B cell (primary cell): ENCODE measurements around the gene ALOX15B.

ENCODE experiments used
- EZH2 ChIP-seq: IDR thresholded peaks from 2 replicates; pipeline ENCODE4 v1.6.1; 2012; ENCODE audit warnings: borderline replicate concordance, low read depth, mild to moderate bottlenecking, moderate library complexity, low read length; ENCODE audit not compliant: insufficient read depth, poor library complexity, severe bottlenecking
- TF ChIP-seq, protein P1 (sequence below): fragments of 200-600 bp; IDR thresholded peaks from one replicate; pipeline ENCODE4 v1.8.0; 2022; ENCODE audit warnings: antibody characterized with exemption, mild to moderate bottlenecking

DNA sequence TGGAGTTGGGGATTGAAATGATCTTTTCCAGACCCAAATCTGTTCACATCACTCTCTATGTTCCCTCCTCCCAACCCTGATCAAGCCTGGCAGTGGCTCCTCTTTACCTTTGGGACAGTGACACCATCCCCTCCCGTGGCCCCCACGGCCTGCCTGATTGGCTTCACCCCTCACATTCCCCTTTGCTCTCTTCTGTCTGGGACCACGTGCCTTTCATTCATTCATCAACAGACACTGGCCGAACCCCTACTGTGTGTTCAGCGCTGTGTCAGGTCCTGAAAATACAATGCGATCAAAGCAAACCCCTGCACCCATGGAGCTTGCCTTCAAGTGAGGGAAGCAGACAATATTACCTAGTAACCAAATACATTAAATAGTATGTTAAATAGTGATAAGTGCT, 50.9 kb downstream of the ALOX15B start:
- TF ChIP-seq, protein P1, sequence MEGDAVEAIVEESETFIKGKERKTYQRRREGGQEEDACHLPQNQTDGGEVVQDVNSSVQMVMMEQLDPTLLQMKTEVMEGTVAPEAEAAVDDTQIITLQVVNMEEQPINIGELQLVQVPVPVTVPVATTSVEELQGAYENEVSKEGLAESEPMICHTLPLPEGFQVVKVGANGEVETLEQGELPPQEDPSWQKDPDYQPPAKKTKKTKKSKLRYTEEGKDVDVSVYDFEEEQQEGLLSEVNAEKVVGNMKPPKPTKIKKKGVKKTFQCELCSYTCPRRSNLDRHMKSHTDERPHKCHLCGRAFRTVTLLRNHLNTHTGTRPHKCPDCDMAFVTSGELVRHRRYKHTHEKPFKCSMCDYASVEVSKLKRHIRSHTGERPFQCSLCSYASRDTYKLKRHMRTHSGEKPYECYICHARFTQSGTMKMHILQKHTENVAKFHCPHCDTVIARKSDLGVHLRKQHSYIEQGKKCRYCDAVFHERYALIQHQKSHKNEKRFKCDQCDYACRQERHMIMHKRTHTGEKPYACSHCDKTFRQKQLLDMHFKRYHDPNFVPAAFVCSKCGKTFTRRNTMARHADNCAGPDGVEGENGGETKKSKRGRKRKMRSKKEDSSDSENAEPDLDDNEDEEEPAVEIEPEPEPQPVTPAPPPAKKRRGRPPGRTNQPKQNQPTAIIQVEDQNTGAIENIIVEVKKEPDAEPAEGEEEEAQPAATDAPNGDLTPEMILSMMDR, result no peak
- no peak for TF ChIP-seq EZH2
